ENCODE measurements around the gene DNPEP. TPM values are rescaled to one million over a fixed set of nuclear protein-coding genes. Genes with fewer than 3 reads are reported as not detected.

Gene DNPEP
- total and polyA plus RNA-seq, 2 experiments from 2014 or later, result 49.2 to 67.9 TPM

- H2AFZ ChIP-seq, result no peak overlapping the region
- H3K9me2 ChIP-seq (ENCODE audit: insufficient read depth), result 0 out of 2 replicates have a peak, but pooled peaks cover 3% of the 10 kb centered on the region
- H3K4me1 ChIP-seq (ENCODE audit: insufficient read depth), result no peaks in the 10 kb centered on the region
- Mint-ChIP-seq H3K36me3 (ENCODE audit: low read depth) (no peaks in the 10 kb centered on the region), H3K4me1 (peaks cover 3% of the 10 kb centered on the region; the same call in 1 of the 3 replicates), H3K9me3 (no peaks in the 10 kb centered on the region), H3K27me3 (ENCODE audit: insufficient read depth, low read depth, poor library complexity) (peaks cover 14% of the 10 kb centered on the region), H3K27ac (no peak overlapping the region), H3K4me3 (no peak overlapping the region)
- no peak overlapping the region for H3K4me3 ChIP-seq
- TF ChIP-seq EZH2phosphoT487 (IDR thresholded peaks at IDR 0.05; ENCODE audit: unreplicated experiment) (no peak), ETS1 (IDR thresholded peaks at IDR 0.05) (no peak), ZNF331 (CRISPR knock-in tag; IDR thresholded peaks at IDR 0.05; ENCODE audit: low read depth) (no peak), CREB1 (CRISPR knock-in tag; IDR thresholded peaks at IDR 0.05; ENCODE audit: low read depth) (no peak), STAT1 (IDR thresholded peaks at IDR 0.05; ENCODE audit: unreplicated experiment) (no peak), NANOG (IDR thresholded peaks at IDR 0.05; ENCODE audit: borderline replicate concordance) (no peak), ZNF114 (CRISPR knock-in tag; IDR thresholded peaks at IDR 0.05) (no peak), EZH2 (IDR thresholded peaks at IDR 0.05; ENCODE audit: low read depth, unreplicated experiment) (no peak), POLR2AphosphoS5 (IDR thresholded peaks at IDR 0.05; ENCODE audit: low read depth) (no peak), JUNB (IDR thresholded peaks at IDR 0.05; ENCODE audit: unreplicated experiment) (no peak), ZNF462 (CRISPR knock-in tag; IDR thresholded peaks at IDR 0.05) (no peak)
- TF ChIP-seq, protein P1, sequence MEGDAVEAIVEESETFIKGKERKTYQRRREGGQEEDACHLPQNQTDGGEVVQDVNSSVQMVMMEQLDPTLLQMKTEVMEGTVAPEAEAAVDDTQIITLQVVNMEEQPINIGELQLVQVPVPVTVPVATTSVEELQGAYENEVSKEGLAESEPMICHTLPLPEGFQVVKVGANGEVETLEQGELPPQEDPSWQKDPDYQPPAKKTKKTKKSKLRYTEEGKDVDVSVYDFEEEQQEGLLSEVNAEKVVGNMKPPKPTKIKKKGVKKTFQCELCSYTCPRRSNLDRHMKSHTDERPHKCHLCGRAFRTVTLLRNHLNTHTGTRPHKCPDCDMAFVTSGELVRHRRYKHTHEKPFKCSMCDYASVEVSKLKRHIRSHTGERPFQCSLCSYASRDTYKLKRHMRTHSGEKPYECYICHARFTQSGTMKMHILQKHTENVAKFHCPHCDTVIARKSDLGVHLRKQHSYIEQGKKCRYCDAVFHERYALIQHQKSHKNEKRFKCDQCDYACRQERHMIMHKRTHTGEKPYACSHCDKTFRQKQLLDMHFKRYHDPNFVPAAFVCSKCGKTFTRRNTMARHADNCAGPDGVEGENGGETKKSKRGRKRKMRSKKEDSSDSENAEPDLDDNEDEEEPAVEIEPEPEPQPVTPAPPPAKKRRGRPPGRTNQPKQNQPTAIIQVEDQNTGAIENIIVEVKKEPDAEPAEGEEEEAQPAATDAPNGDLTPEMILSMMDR (conservative IDR thresholded peaks at IDR 0.05; ENCODE audit: low read depth in 2 of 2), result no peak
- TF ChIP-seq, protein P2, sequence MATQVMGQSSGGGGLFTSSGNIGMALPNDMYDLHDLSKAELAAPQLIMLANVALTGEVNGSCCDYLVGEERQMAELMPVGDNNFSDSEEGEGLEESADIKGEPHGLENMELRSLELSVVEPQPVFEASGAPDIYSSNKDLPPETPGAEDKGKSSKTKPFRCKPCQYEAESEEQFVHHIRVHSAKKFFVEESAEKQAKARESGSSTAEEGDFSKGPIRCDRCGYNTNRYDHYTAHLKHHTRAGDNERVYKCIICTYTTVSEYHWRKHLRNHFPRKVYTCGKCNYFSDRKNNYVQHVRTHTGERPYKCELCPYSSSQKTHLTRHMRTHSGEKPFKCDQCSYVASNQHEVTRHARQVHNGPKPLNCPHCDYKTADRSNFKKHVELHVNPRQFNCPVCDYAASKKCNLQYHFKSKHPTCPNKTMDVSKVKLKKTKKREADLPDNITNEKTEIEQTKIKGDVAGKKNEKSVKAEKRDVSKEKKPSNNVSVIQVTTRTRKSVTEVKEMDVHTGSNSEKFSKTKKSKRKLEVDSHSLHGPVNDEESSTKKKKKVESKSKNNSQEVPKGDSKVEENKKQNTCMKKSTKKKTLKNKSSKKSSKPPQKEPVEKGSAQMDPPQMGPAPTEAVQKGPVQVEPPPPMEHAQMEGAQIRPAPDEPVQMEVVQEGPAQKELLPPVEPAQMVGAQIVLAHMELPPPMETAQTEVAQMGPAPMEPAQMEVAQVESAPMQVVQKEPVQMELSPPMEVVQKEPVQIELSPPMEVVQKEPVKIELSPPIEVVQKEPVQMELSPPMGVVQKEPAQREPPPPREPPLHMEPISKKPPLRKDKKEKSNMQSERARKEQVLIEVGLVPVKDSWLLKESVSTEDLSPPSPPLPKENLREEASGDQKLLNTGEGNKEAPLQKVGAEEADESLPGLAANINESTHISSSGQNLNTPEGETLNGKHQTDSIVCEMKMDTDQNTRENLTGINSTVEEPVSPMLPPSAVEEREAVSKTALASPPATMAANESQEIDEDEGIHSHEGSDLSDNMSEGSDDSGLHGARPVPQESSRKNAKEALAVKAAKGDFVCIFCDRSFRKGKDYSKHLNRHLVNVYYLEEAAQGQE (IDR thresholded peaks at IDR 0.05; ENCODE audit: unreplicated experiment), result no peak
- ATAC-seq, result no peak
- H3K27ac ChIP-seq (ENCODE audit: low read depth), result no peak overlapping the region
- H3F3A ChIP-seq (replicated peaks; ENCODE audit: low read depth), result no peaks in the 10 kb centered on the region
- no peak overlapping the region for H3K4me2 ChIP-seq
- H4K20me1 ChIP-seq (replicated peaks; ENCODE audit: insufficient read depth), result no peaks in the 10 kb centered on the region
- DNase-seq (ENCODE audit: low spot score), result no peak
- no peaks in the 10 kb centered on the region for H3K79me2 ChIP-seq (replicated peaks; ENCODE audit: insufficient read depth)
- peaks cover 10% of the 10 kb centered on the region; the same call in 1 of the 2 replicates for H3K27me3 ChIP-seq (ENCODE audit: insufficient read depth)
- H3K36me3 ChIP-seq (ENCODE audit: insufficient read depth), result no peaks in the 10 kb centered on the region
Measured at GRCh38 chr2:219425238-219426067, 37.7 kb upstream of the DNPEP start.
